ENCODE data around the gene PCGF5.

DNA sequence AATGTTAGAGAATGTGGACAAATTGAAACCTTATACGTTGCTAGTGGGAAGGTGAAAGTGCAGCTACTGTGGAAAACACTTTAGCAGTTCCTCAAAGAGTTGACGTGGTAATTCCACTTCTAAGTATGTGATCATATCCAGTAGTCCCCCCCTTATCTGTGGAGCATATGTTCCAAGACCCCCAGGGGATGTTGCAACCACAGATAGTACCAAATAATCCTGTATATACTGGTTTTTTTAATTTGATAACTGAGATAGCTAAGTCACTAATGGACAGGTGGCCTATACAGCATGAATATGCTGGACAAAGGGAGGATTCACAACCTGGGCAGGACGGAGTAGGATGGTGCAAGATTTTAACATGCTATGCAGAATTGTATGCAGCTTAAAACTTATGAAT, 36.8 kb downstream of the PCGF5 start:
- TF ChIP-seq POLR2AphosphoS5 (IDR thresholded peaks at IDR 0.05; ENCODE audit: low read depth, low read length) (no peak), SIN3A (IDR thresholded peaks at IDR 0.05; ENCODE audit: borderline replicate concordance, insufficient read depth, low read length) (no peak), REST (IDR thresholded peaks at IDR 0.05; ENCODE audit: insufficient read depth in 1 of 2, low read depth in 2 of 2, low read length in 2 of 2) (no peak), TAF1 (IDR thresholded peaks at IDR 0.05; ENCODE audit: borderline replicate concordance, insufficient read depth, low read length) (no peak), FOXP2 (optimal IDR thresholded peaks at IDR 0.05; ENCODE audit: borderline replicate concordance, extremely low read depth, extremely low read length, insufficient read depth) (no peak)

All from PFSK-1 (cell line).